Mucosa of descending colon (tissue), 3 donors: ENCODE results near the gene SLC2A11. TPM values are rescaled to one million over a fixed set of nuclear protein-coding genes. Genes with fewer than 3 reads are reported as not detected.
A peak's percentile ranks its signal among the peaks of the same experiment; 100 is the strongest.

ENCODE experiments used
- ATAC-seq: fragments of 200-7000 bp; cut with Tn5 transposase; one replicate; pipeline ENCODE4 v1.9.1; 2020; ENCODE audit warnings: mild to moderate bottlenecking, moderate library complexity
- DNase-seq, 3 donors: peaks; one replicate each; pipeline ENCODE4 v3.0.0-alpha.2; 2020
- H3K36me3 ChIP-seq: fragments of 200-600 bp; one replicate; pipeline ENCODE4 v1.8.0; 2021; ENCODE audit warnings: low read depth, mild to moderate bottlenecking
- H3K4me1 ChIP-seq: fragments of 200-600 bp; one replicate; pipeline ENCODE4 v1.8.0; 2021; ENCODE audit warnings: low read depth, mild to moderate bottlenecking
- H3K4me3 ChIP-seq: fragments of 200-600 bp; one replicate; pipeline ENCODE4 v1.8.0; 2021; ENCODE audit warnings: mild to moderate bottlenecking
- H3K9me3 ChIP-seq: fragments of 200-600 bp; one replicate; pipeline ENCODE4 v1.8.0; 2021; ENCODE audit warnings: mild to moderate bottlenecking
- CTCF ChIP-seq: fragments of 200-600 bp; IDR thresholded peaks from one replicate; pipeline ENCODE4 v1.8.0; 2022; ENCODE audit warnings: antibody characterized with exemption, mild to moderate bottlenecking
- intact Hi-C, 2 donors: fragments of 100-400 bp; cut with DNase I in 1 of 2; cut with micrococcal nuclease in 1 of 2; formaldehyde crosslinking; loops; one replicate each; pipeline versions ENCODE4 v1.11.0 to v1.11.1; 2022; cut with DNase I, micrococcal nuclease
- total RNA-seq, 3 donors: library from RNA; stranded (reverse); fragmentation: NEBNext Ultra II Directional in 2 of 3; extraction: Animal tissue kit (Norgen Biotek cat#: 25700) in 2 of 3; gene quantifications; one replicate each; pipeline versions ENCODE4 v1.2.1 to v1.2.4, GENCODE V29; 2021 to 2023
- donor health status: DM: no; HTN: no; CAD: no; lungs with moderate emphysema.
- donor health status: DM: no; HTN: no; CAD: no.
- donor health status: DM: no; HTN: yes; CAD: no.

Gene SLC2A11
- total RNA-seq, 3 donors from 2014 or later = 11.5 to 14.7 (median 12.5) TPM

GRCh38 chr22:23845265-23846080, 12.2 kb upstream of the SLC2A11 start:
- intact Hi-C loops = loop anchor here in 1 of 2 donors (10.0 kb wide), 1 partner anchor 301 kb away; no protein-coding TSS in a partner anchor
- Histone ChIP-seq H3K4me1 (peaks cover 7% of the 10 kb centered on the region), H3K4me3 (no peak overlapping the region), H3K9me3 (no peaks in the 10 kb centered on the region), H3K36me3 (no peaks in the 10 kb centered on the region)
- TF ChIP-seq CTCF = no peak
- DNase-seq (peak in 1 of 3 donors; percentile 36), ATAC-seq (no peak)

GRCh38 chr22:23846081-23846469, 11.6 kb upstream of the SLC2A11 start:
- Histone ChIP-seq H3K4me1 (peaks cover 7% of the 10 kb centered on the region), H3K9me3 (no peaks in the 10 kb centered on the region), H3K4me3 (no peak overlapping the region), H3K36me3 (no peaks in the 10 kb centered on the region)
- DNase-seq = no peak
- no peak for TF ChIP-seq CTCF
- no peak for ATAC-seq
- intact Hi-C loops = loop anchor here in 1 of 2 donors (10.0 kb wide), 1 partner anchor 301 kb away; no protein-coding TSS in a partner anchor

GRCh38 chr22:23847310-23847920, 10.3 kb upstream of the SLC2A11 start:
- Histone ChIP-seq H3K4me1 (peaks cover 7% of the 10 kb centered on the region), H3K9me3 (no peaks in the 10 kb centered on the region), H3K36me3 (no peaks in the 10 kb centered on the region), H3K4me3 (no peak overlapping the region)
- no peak for TF ChIP-seq CTCF
- DNase-seq (peak in 1 of 3 donors; percentile 46), ATAC-seq (no peak)
- intact Hi-C loops = loop anchor here in 1 of 2 donors (10.0 kb wide), 1 partner anchor 303 kb away; no protein-coding TSS in a partner anchor

GRCh38 chr22:23847991-23848864, 9.4 kb upstream of the SLC2A11 start:
- Histone ChIP-seq H3K36me3 (no peaks in the 10 kb centered on the region), H3K4me1 (peaks cover 7% of the 10 kb centered on the region), H3K9me3 (no peaks in the 10 kb centered on the region), H3K4me3 (no peak overlapping the region)
- DNase-seq (peak in 1 of 3 donors; percentile 63), ATAC-seq (no peak)
- intact Hi-C loops = loop anchor here in 1 of 2 donors (10.0 kb wide), 1 partner anchor 303 kb away; no protein-coding TSS in a partner anchor
- no peak for TF ChIP-seq CTCF
